Central memory CD8-positive, alpha-beta T cell (primary cell): ENCODE data around the gene CSTF3.
A peak's percentile ranks its signal among the peaks of the same experiment; 100 is the strongest.
"Not testable (repeated sequence)": the region's sequence is repeated elsewhere in the genome, so short reads cannot be mapped to it uniquely, and the experiment has no call there.

Experiments used
- ATAC-seq: fragments of 150-1000 bp; cut with Tn5 transposase; replicated peaks from 2 replicates; pipeline ENCODE4 v1.10.0; 2022; ENCODE audit warnings: mild to moderate bottlenecking, moderate FRiP score, moderate number of reproducible peaks; ENCODE audit not compliant: poor library complexity, severe bottlenecking; ENCODE audit errors: extremely low read depth
- DNase-seq, 2 donors: peaks; one replicate each; pipeline ENCODE4 v3.0.0; 2021; ENCODE audit warnings: low spot score in 2 of 2
- H3K27ac Mint-ChIP-seq: one replicate; pipeline ENCODE4 v1.8.0; 2022; ENCODE audit warnings: low read depth, mild to moderate bottlenecking, moderate library complexity, mixed read lengths
- H3K27me3 Mint-ChIP-seq: one replicate; pipeline ENCODE4 v1.8.0; 2022; ENCODE audit warnings: mixed read lengths
- H3K36me3 Mint-ChIP-seq: one replicate; pipeline ENCODE4 v1.8.0; 2022; ENCODE audit warnings: mild to moderate bottlenecking, moderate library complexity, mixed read lengths; ENCODE audit not compliant: insufficient read depth
- H3K4me1 Mint-ChIP-seq: one replicate; pipeline ENCODE4 v1.8.0; 2022; ENCODE audit warnings: mixed read lengths
- H3K4me3 Mint-ChIP-seq: one replicate; pipeline ENCODE4 v1.8.0; 2022; ENCODE audit warnings: mild to moderate bottlenecking, moderate library complexity, mixed read lengths
- H3K9me3 Mint-ChIP-seq: one replicate; pipeline ENCODE4 v1.8.0; 2022; ENCODE audit warnings: mixed read lengths

The CSTF3 gene

DNA sequence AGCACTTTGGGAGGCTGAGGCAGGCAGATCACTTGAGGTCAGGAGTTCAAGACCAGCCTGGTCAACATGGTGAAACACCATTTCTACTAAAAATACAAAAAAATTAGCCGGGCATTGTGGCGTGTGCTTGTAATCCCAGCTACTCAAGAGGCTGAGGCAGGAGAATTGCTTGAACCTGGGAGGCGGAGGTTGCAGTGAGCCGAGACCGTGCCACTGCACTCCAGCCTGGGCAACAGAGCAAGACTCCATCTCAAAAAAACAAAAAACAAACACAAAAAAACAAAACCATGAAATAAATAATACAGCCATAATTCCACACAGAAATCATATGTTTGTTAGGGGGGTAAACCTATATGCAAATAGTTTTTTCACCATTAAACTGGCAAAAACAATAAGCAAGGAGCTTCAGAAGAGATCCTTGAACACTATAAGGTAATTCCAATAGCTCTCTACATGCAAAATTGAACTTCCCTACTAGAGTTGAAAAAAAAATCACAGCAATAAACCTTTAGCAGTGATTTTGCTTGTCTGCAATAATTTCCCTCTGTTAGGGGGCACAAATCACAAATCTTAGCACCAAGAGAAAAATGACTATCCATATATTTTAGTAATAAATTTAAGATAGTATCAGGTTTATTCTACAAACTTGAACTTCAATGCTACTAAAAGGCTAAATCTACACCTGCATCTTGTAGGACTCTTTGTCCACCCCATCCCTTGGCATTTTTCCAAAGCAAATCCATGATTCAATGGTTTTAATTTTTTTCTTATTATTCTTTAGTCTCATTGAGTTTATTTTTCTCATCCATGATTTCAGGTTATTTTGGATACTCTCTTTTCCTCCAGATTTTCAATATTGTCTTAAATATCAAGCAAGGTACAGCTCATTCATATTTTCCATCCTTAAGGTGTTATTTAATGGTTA, 3.9 kb downstream of the CSTF3 start:
- no peak for DNase-seq
- no peak overlapping the region for H3K27ac Mint-ChIP-seq
- H3K27me3 Mint-ChIP-seq: no peaks in the 10 kb centered on the region
- peak overlapping the region; percentile 99 for H3K4me3 Mint-ChIP-seq
- H3K4me1 Mint-ChIP-seq: peaks cover 54% of the 10 kb centered on the region
- H3K9me3 Mint-ChIP-seq: no peaks in the 10 kb centered on the region
- ATAC-seq: no peak
- H3K36me3 Mint-ChIP-seq: peaks cover 17% of the 10 kb centered on the region

DNA sequence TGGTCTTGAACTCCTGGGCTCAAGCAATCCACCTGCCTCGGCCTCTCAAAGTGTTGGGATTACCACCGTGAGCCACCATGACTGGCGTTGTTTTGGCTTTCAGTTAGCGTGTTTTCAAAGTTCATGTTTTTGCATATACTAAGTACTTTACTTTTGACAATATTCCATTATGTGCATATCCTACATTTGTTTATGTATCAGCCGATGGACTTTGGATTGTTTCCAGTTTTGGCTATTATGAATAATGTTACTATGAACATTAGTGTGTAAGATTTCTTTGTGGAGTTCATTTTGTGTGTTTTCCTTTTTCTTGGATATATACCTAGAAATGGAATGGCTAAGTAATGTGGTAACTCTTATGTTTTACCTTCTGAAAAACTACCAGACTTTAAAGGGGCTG, 9.9 kb downstream of the CSTF3 start:
- ATAC-seq: no peak
- Mint-ChIP-seq H3K9me3 (no peaks in the 10 kb centered on the region), H3K36me3 (peaks cover 7% of the 10 kb centered on the region), H3K4me1 (peaks cover 16% of the 10 kb centered on the region), H3K4me3 (no peak overlapping the region), H3K27ac (peak overlapping the region; percentile 38), H3K27me3 (no peaks in the 10 kb centered on the region)
- no peak for DNase-seq

DNA sequence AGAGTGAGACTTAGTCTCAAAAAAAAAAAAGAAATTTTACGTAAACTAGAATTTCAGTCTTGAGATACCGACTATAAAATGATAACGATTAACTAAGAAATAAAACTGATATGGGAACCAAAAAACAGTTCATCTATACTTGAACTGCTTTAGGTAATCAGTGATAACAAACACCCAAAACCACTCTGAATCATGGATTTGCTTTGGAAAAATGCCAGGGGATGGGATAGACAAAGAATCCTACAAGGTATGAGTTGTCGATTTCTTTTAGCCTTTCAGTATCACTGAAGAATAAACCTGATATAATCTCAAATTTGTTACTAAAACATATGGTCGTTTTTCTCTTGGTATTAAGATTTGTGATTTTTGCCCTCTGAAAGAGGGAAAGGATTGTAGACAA, 13.7 kb downstream of the CSTF3 start:
- DNase-seq (no peak), ATAC-seq (no peak)
- Mint-ChIP-seq H3K4me1 (peaks cover 11% of the 10 kb centered on the region), H3K4me3 (no peak overlapping the region), H3K9me3 (no peaks in the 10 kb centered on the region), H3K27ac (peak overlapping the region; percentile 35), H3K36me3 (peaks cover 8% of the 10 kb centered on the region), H3K27me3 (no peaks in the 10 kb centered on the region)

- Mint-ChIP-seq H3K27ac (no peak overlapping the region), H3K27me3 (no peaks in the 10 kb centered on the region), H3K9me3 (no peaks in the 10 kb centered on the region)
Measured at GRCh38 chr11:33135768-33136443, 25.4 kb downstream of the CSTF3 start.

DNA sequence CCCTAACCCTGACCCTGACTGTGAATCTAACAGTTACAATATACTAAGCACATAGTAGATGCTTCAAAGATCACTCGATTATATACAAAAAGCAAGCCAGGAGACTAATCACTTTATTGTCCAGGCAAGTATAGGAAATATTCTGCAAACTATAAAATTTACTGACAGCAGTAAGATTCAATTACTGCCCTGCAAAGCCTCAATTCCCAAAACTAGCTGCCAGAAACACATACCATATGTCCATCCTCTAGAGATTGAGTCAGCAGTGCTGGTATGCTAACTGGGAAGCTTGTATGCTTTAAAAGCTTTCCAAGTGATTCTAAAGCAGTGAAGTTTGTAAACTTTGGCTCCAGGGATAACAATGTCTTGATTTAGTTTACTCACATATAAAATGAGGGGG, 26.1 kb downstream of the CSTF3 start:
- Mint-ChIP-seq H3K36me3 (peaks cover 14% of the 10 kb centered on the region), H3K4me3 (no peak overlapping the region), H3K9me3 (no peaks in the 10 kb centered on the region), H3K4me1 (no peaks in the 10 kb centered on the region), H3K27ac (no peak overlapping the region), H3K27me3 (no peaks in the 10 kb centered on the region)
- ATAC-seq (no peak), DNase-seq (no peak)

More at GRCh38 chr11:33135768-33136443, 25.4 kb downstream of the CSTF3 start:
- ATAC-seq (no peak), DNase-seq (no peak)
- Mint-ChIP-seq H3K36me3 (peaks cover 19% of the 10 kb centered on the region), H3K4me3 (no peak overlapping the region), H3K4me1 (no peaks in the 10 kb centered on the region)

- ATAC-seq (no peak), DNase-seq (no peak)
- H3K27me3 Mint-ChIP-seq: no peaks in the 10 kb centered on the region
- no peaks in the 10 kb centered on the region for H3K9me3 Mint-ChIP-seq
- H3K27ac Mint-ChIP-seq: no peak overlapping the region
- no peak overlapping the region for H3K4me3 Mint-ChIP-seq
- H3K4me1 Mint-ChIP-seq: no peaks in the 10 kb centered on the region
- peaks cover 6% of the 10 kb centered on the region for H3K36me3 Mint-ChIP-seq
Measured at GRCh38 chr11:33134276-33134675, 27.0 kb downstream of the CSTF3 start.

- DNase-seq (no peak), ATAC-seq (no peak)
- no peaks in the 10 kb centered on the region for H3K27me3 Mint-ChIP-seq
- no peak overlapping the region for H3K27ac Mint-ChIP-seq
- no peaks in the 10 kb centered on the region for H3K9me3 Mint-ChIP-seq
- H3K4me3 Mint-ChIP-seq: no peak overlapping the region
- H3K36me3 Mint-ChIP-seq: peaks cover 6% of the 10 kb centered on the region
- no peaks in the 10 kb centered on the region for H3K4me1 Mint-ChIP-seq
Measured at GRCh38 chr11:33133761-33134160, 27.5 kb downstream of the CSTF3 start.

DNA sequence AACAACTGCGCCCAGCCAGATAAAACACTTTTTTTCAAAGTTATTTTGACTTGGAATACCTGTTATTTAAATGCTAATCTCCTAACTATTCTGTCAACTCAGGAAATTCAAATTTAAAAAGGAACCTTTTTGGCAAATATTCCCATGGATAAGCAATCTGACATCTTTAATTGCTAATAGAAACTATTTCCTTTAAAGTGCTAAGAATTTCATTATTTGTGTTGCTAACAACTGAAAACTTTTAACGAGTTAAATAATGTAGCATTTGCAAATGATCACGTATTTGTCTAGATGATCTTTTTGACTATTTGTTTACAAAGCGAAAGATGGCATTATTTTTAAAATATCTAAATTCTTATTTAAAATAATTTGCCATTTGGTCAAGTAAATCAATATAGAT, 28.8 kb downstream of the CSTF3 start:
- Mint-ChIP-seq H3K9me3 (no peaks in the 10 kb centered on the region), H3K36me3 (peaks cover 6% of the 10 kb centered on the region)
- ATAC-seq: no peak

DNA sequence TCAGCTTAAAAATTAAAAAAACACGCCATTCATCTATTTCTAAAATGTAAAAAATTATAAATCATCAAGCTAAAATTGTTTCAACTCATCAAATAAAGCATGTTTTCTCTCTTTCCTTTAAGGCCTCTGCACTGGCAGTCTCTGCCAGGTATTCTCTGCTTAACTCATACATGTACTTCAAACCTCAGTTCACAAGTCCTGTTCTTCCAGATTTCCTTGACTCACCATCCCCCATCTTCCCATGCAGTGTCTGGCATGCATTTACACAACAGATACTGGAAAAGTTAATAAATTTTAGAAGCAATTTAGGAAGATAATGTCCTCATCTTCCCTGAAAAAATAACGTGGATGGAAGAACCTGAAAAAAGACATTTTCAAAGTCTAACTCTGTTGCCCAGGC, 32.5 kb downstream of the CSTF3 start:
- Mint-ChIP-seq H3K27me3 (no peaks in the 10 kb centered on the region), H3K4me3 (no peak overlapping the region), H3K36me3 (peaks cover 3% of the 10 kb centered on the region), H3K4me1 (no peaks in the 10 kb centered on the region), H3K9me3 (no peaks in the 10 kb centered on the region), H3K27ac (no peak overlapping the region)
- no peak for DNase-seq
- ATAC-seq: no peak

More for the DNA sequence above, 28.8 kb downstream of the CSTF3 start:
- DNase-seq: no peak
- Mint-ChIP-seq H3K27me3 (no peaks in the 10 kb centered on the region), H3K4me3 (no peak overlapping the region), H3K4me1 (no peaks in the 10 kb centered on the region), H3K27ac (no peak overlapping the region)

- H3K4me3 Mint-ChIP-seq: no peak overlapping the region
- H3K27me3 Mint-ChIP-seq: no peaks in the 10 kb centered on the region
- no peaks in the 10 kb centered on the region for H3K4me1 Mint-ChIP-seq
- DNase-seq (no peak), ATAC-seq (no peak)
- H3K9me3 Mint-ChIP-seq: no peaks in the 10 kb centered on the region
- no peak overlapping the region for H3K27ac Mint-ChIP-seq
- H3K36me3 Mint-ChIP-seq: peaks cover 7% of the 10 kb centered on the region
Measured at GRCh38 chr11:33125611-33126010, 35.7 kb downstream of the CSTF3 start.

DNA sequence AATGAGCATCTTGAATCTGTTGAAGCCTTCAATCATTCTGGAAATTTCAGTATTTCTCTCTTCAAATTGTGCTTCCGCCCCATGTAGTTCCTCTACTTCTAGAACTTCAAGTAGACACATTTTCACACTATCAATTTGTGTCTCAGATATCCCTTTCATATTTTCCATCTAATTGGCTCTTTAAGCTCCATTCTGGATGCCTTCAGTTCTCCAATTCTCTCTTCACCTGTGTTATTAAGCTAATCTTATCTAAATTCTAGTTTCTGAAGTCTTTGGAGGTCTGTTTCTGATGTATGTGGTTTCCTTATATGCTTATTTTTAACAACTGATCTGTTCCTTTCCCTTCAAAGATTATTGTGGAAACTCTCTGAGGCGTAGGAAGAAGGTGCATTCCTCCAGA, 36.3 kb downstream of the CSTF3 start:
- Mint-ChIP-seq H3K9me3 (no peaks in the 10 kb centered on the region), H3K36me3 (peaks cover 7% of the 10 kb centered on the region), H3K4me3 (no peak overlapping the region), H3K4me1 (no peaks in the 10 kb centered on the region), H3K27me3 (no peaks in the 10 kb centered on the region), H3K27ac (peak overlapping the region; percentile 33)
- no peak for ATAC-seq
- no peak for DNase-seq

DNA sequence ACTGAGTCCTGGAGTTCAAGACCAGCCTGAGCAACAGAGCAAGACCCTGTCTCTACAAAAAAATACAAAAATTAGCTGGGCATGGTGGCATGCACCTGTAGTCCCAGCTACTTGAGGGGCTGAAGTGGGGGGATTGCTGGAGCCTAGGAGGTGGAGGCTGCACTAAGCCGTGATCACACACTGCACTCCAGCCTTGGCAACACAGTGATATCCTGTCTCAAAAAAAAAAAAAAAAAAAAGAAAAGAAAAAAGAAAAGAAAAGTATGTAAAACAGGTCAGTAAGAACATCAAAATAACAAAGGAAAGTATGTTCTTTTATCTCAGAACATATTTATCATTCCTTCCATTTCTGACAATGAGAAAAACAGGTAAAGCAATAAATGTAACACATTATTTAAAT, 38.6 kb downstream of the CSTF3 start:
- not testable (repeated sequence) for H3K36me3 Mint-ChIP-seq, H3K27me3 Mint-ChIP-seq, H3K9me3 Mint-ChIP-seq, H3K27ac Mint-ChIP-seq, DNase-seq, ATAC-seq, H3K4me3 Mint-ChIP-seq, H3K4me1 Mint-ChIP-seq

GRCh38 chr11:33116535-33116934, 44.7 kb downstream of the CSTF3 start:
- H3K4me3 Mint-ChIP-seq: no peak overlapping the region
- no peaks in the 10 kb centered on the region for H3K4me1 Mint-ChIP-seq
- no peak overlapping the region for H3K27ac Mint-ChIP-seq
- DNase-seq (no peak), ATAC-seq (no peak)
- no peaks in the 10 kb centered on the region for H3K27me3 Mint-ChIP-seq
- no peaks in the 10 kb centered on the region for H3K9me3 Mint-ChIP-seq
- H3K36me3 Mint-ChIP-seq: no peaks in the 10 kb centered on the region
